ENCODE results near the gene JARID2. TPM values are rescaled to one million over a fixed set of nuclear protein-coding genes. Genes with fewer than 3 reads are reported as not detected.

The JARID2 gene
- total and polyA plus RNA-seq, 2 of the 4 experiments (the other 2 are of a cell fraction): 9.6 to 12.9 TPM

DNA sequence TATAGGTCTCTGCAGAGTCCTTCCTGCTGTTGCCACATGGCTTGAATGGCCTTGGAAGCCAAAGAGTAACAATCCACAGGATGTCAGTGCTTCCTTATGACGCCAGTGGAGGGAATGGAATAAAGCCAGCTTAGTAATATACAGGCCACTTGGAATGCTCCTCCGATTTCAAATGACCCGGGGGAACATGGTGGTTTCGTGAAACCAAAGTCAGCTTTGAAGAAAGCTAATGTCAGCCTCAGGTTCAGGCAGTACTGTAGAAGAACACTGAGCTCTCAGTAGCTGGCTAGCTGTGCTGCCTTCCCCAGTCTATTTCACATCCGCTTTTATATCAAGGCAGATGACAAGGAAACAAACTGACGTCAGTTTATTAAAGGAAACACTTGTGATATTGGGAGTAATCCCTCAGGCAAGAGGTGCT is 227.9 kb downstream of the JARID2 start:
- Histone ChIP-seq H3K9me3 (ENCODE audit: control insufficient read depth, insufficient read depth, low read length) (no peaks in the 10 kb centered on the region), H3K4me1 (ENCODE audit: control insufficient read depth, insufficient read depth, low read length) (peaks cover 31% of the 10 kb centered on the region), H3K27me3 (ENCODE audit: control insufficient read depth, insufficient read depth, low read length) (no peaks in the 10 kb centered on the region), H2AK9ac (replicated peaks; ENCODE audit: low read depth, low read length, poor library complexity) (peak overlapping the region; percentile 46), H3K4me3 (ENCODE audit: insufficient read depth, low read depth, low read length) (no peak overlapping the region), H4K20me1 (ENCODE audit: insufficient read depth, low read length) (peaks cover 26% of the 10 kb centered on the region), H2BK20ac (ENCODE audit: low read depth, low read length) (peak overlapping the region; percentile 59; the same call in 1 of the 2 replicates), H2AFZ (replicated peaks; ENCODE audit: low read length, poor library complexity) (no peak overlapping the region), H2BK120ac (ENCODE audit: low read depth, low read length) (peak overlapping the region; percentile 66; the same call in 1 of the 2 replicates), H2BK15ac (ENCODE audit: low read depth, low read length) (peak overlapping the region; percentile 78; the same call in 2 of the 3 replicates), H3K14ac (replicated peaks; ENCODE audit: low read depth, low read length) (peak overlapping the region; percentile 82), H2AK5ac (ENCODE audit: low read depth, low read length) (peak overlapping the region; percentile 87), H2BK5ac (ENCODE audit: low read depth, low read length, poor library complexity, severe bottlenecking) (peak overlapping the region; percentile 84), H3K27ac (ENCODE audit: insufficient read depth, low read length) (peak overlapping the region; percentile 12; the same call in 1 of the 2 replicates), H4K5ac (ENCODE audit: low read depth, low read length) (peak overlapping the region; percentile 30; the same call in 1 of the 2 replicates), H3K9me1 (ENCODE audit: insufficient read depth, low read length) (peaks cover 29% of the 10 kb centered on the region), H3K36me3 (ENCODE audit: control insufficient read depth, insufficient read depth, low read length) (peaks cover 22% of the 10 kb centered on the region), H3K9ac (ENCODE audit: low read depth, low read length) (no peak overlapping the region), H4K8ac (ENCODE audit: low read depth in 2 of 2, low read length in 2 of 2) (peak overlapping the region in 1 of 2 experiments; percentile 82; a peak in 2 of 4 replicates), H3K79me1 (ENCODE audit: low read depth in 1 of 2, low read length in 2 of 2) (peaks cover 35 to 76% of the 10 kb centered on the region in 2 experiments), H3K56ac (ENCODE audit: extremely low read depth, insufficient read depth, low read length) (no peak overlapping the region), H3K18ac (ENCODE audit: low read depth, low read length) (peak overlapping the region; percentile 51), H3K4me2 (ENCODE audit: low read depth, low read length) (peak overlapping the region; percentile 63; the same call in 1 of the 2 replicates), H4K91ac (ENCODE audit: insufficient read depth, low read depth, low read length) (peak overlapping the region; percentile 59; the same call in 1 of the 2 replicates), H3K4ac (ENCODE audit: low read depth, low read length) (peak overlapping the region; percentile 90), H3K23ac (ENCODE audit: low read depth, low read length) (0 out of 2 replicates have a peak overlapping the region, but pooled peaks have one; percentile 28)
- ChIA-PET CTCF (interaction anchor here (0.6 kb wide), 1 partner anchor 750 kb away, joined by 4 read pairs; no protein-coding TSS in a partner anchor), POLR2A (ENCODE audit: unreplicated experiment) (no interaction called here)
- in situ Hi-C loops (cut with MboI; ENCODE audit: low sequenced_read_pairs): no loop called here
- no TSS peak for BruUV-seq (replicated peaks)
- DNase-seq (peak; percentile 88), ATAC-seq (ENCODE audit: low read depth) (no peak)
- no peak for TF ChIP-seq RAD21 (IDR thresholded peaks at IDR 0.05; ENCODE audit: low read length)
- TF ChIP-seq, protein P1, sequence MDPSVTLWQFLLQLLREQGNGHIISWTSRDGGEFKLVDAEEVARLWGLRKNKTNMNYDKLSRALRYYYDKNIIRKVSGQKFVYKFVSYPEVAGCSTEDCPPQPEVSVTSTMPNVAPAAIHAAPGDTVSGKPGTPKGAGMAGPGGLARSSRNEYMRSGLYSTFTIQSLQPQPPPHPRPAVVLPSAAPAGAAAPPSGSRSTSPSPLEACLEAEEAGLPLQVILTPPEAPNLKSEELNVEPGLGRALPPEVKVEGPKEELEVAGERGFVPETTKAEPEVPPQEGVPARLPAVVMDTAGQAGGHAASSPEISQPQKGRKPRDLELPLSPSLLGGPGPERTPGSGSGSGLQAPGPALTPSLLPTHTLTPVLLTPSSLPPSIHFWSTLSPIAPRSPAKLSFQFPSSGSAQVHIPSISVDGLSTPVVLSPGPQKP (IDR thresholded peaks at IDR 0.05; ENCODE audit: borderline replicate concordance, low read depth, low read length): no peak
- TF ChIP-seq, protein P2, sequence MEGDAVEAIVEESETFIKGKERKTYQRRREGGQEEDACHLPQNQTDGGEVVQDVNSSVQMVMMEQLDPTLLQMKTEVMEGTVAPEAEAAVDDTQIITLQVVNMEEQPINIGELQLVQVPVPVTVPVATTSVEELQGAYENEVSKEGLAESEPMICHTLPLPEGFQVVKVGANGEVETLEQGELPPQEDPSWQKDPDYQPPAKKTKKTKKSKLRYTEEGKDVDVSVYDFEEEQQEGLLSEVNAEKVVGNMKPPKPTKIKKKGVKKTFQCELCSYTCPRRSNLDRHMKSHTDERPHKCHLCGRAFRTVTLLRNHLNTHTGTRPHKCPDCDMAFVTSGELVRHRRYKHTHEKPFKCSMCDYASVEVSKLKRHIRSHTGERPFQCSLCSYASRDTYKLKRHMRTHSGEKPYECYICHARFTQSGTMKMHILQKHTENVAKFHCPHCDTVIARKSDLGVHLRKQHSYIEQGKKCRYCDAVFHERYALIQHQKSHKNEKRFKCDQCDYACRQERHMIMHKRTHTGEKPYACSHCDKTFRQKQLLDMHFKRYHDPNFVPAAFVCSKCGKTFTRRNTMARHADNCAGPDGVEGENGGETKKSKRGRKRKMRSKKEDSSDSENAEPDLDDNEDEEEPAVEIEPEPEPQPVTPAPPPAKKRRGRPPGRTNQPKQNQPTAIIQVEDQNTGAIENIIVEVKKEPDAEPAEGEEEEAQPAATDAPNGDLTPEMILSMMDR (conservative IDR thresholded peaks at IDR 0.05; ENCODE audit: low read depth, low read length): no peak
- TF ChIP-seq RFX5 (IDR thresholded peaks at IDR 0.05; ENCODE audit: low read depth, low read length): no peak
- TF ChIP-seq FOS (IDR thresholded peaks at IDR 0.05; ENCODE audit: low read depth, low read length): no peak
- TF ChIP-seq, protein P3, sequence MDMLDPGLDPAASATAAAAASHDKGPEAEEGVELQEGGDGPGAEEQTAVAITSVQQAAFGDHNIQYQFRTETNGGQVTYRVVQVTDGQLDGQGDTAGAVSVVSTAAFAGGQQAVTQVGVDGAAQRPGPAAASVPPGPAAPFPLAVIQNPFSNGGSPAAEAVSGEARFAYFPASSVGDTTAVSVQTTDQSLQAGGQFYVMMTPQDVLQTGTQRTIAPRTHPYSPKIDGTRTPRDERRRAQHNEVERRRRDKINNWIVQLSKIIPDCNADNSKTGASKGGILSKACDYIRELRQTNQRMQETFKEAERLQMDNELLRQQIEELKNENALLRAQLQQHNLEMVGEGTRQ (IDR thresholded peaks at IDR 0.05; ENCODE audit: low read depth, low read length): no peak
- TF ChIP-seq SMC3 (IDR thresholded peaks at IDR 0.05; ENCODE audit: low read depth, low read length): no peak
- TF ChIP-seq MXI1 (IDR thresholded peaks at IDR 0.05; ENCODE audit: borderline replicate concordance, low read depth, low read length): no peak
- TF ChIP-seq POLR2A (IDR thresholded peaks at IDR 0.05; ENCODE audit: low read depth, low read length): no peak
- no peak for TF ChIP-seq RCOR1 (IDR thresholded peaks at IDR 0.05; ENCODE audit: insufficient replicate concordance, low read length)
- TF ChIP-seq MAFK (IDR thresholded peaks at IDR 0.05; ENCODE audit: low read depth, low read length): no peak
- intact Hi-C loops (cut with micrococcal nuclease): loop anchor here (10.0 kb wide), 1 partner anchor 409 kb away; no protein-coding TSS in a partner anchor
- WGBS, 2 experiments (ENCODE audit: extremely low coverage in 2 of 2, insufficient read length in 1 of 2): 20% methylated on average over 2 of the region's 6 CpGs; no CpG with 5 or more reads in 1 of the 2 experiments
- dilution Hi-C loops (cut with HindIII; ENCODE audit: low sequenced_read_pairs, unreplicated experiment): no loop called here
